Natural killer cell (primary cell): ENCODE data around the gene CACNA1A. TPM values are rescaled to one million over a fixed set of nuclear protein-coding genes. Genes with fewer than 3 reads are reported as not detected.

Experiments used
- ATAC-seq, 3 donors: fragments of 150-1000 bp in 2 of 3; fragments of 200-7000 bp in 1 of 3; cut with Tn5 transposase; 1 replicate in 1 of 3; 2 replicates in 2 of 3; pipeline ENCODE4 v1.10.0; 2021; ENCODE audit warnings: mild to moderate bottlenecking in 2 of 3, moderate library complexity in 2 of 3
- DNase-seq, 2 donors: peaks; one replicate each; pipeline versions ENCODE4 v3.0.0 to v3.0.0-alpha.2; 2013 to 2021; ENCODE audit warnings: mixed read lengths in 1 of 2
- H3K27ac ChIP-seq: one replicate; pipeline ENCODE4 v1.5.1; 2013; ENCODE audit warnings: mild to moderate bottlenecking, low read length
- H3K27me3 ChIP-seq: one replicate; pipeline ENCODE4 v1.6.1; 2013; ENCODE audit warnings: low read length; ENCODE audit not compliant: control insufficient read depth, insufficient read depth
- H3K36me3 ChIP-seq: one replicate; pipeline ENCODE4 v1.6.1; 2013; ENCODE audit warnings: low read length; ENCODE audit not compliant: control insufficient read depth, insufficient read depth
- H3K4me1 ChIP-seq: one replicate; pipeline ENCODE4 v1.6.1; 2013; ENCODE audit warnings: low read length; ENCODE audit not compliant: control insufficient read depth, insufficient read depth
- H3K4me3 ChIP-seq: one replicate; pipeline ENCODE4 v1.5.1; 2013; ENCODE audit warnings: low read length
- H3K9me3 ChIP-seq: one replicate; pipeline ENCODE4 v1.6.1; 2013; ENCODE audit warnings: low read length; ENCODE audit not compliant: control insufficient read depth, insufficient read depth
- H3K27ac Mint-ChIP-seq, 2 donors: one replicate each; pipeline ENCODE4 v1.8.0; 2022; ENCODE audit warnings: mild to moderate bottlenecking in 2 of 2, mixed read lengths in 2 of 2, moderate library complexity in 1 of 2
- H3K27me3 Mint-ChIP-seq, 2 donors: one replicate each; pipeline ENCODE4 v1.8.0; 2022; ENCODE audit warnings: low read depth in 2 of 2, mixed read lengths in 2 of 2
- H3K36me3 Mint-ChIP-seq: one replicate; pipeline ENCODE4 v1.8.0; 2022; ENCODE audit warnings: mixed read lengths
- H3K4me1 Mint-ChIP-seq, 2 donors: one replicate each; pipeline ENCODE4 v1.8.0; 2022; ENCODE audit warnings: mixed read lengths in 2 of 2
- H3K4me3 Mint-ChIP-seq: one replicate; pipeline ENCODE4 v1.8.0; 2022; ENCODE audit warnings: mild to moderate bottlenecking, moderate library complexity, mixed read lengths
- H3K9me3 Mint-ChIP-seq, 2 donors: one replicate each; pipeline ENCODE4 v1.8.0; 2022; ENCODE audit warnings: mixed read lengths in 2 of 2
- CTCF ChIP-seq: fragments of 200-600 bp; IDR thresholded peaks from one replicate; pipeline ENCODE4 v1.8.0; 2022; ENCODE audit warnings: antibody characterized with exemption
- WGBS: methylation state at CpG from one replicate; pipeline ENCODE4 v1.1.7; 2013; ENCODE audit warnings: missing lambda C conversion rate; ENCODE audit not compliant: insufficient coverage; 5-methylcytosine and 5-hydroxymethylcytosine counted together
- intact Hi-C: fragments of 100-400 bp; cut with micrococcal nuclease; formaldehyde crosslinking; loops from one replicate; pipeline ENCODE4 v1.14.2; 2022
- total RNA-seq, 4 donors: library from RNA; stranded (reverse); fragments of 120-200 nt in 1 of 4; gene quantifications; one replicate each; pipeline versions ENCODE4 v1.2.3 to v1.2.4, GENCODE V29; 2013 to 2022

The CACNA1A gene
- total RNA-seq, 3 donors from 2014 or later (not counting 1 experiment from before 2014, with no cell fraction given): 0.59 to 0.85 (median 0.75) TPM

DNA sequence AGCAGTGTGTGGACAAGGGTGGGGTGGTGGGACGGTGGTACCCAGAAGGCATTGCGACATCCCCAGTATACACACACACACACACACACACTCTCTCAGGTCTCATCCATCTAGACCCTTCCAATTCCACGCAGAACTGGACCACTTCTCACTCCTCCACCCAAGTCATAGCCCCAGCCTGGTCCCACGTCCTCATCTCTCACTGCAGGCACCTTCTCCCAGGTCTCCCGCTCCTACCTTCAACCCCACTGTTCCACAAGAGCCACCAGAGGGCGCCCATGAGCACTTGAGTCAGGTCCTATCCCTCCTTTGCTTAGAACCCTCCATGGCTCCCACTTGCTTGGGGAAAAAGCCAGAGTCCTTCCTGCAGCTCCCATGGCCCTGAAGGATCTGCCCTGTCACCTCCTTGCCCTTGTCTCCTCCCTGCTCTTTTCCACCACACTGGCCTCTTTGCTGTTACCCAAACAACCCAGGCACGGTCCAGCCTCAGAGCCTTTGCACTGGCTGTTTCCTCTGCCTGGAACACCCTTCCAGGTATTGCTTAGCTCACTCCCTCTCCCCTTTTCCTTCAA, 293.4 kb downstream of the CACNA1A start:
- H3K36me3 Mint-ChIP-seq: no peaks in the 10 kb centered on the region
- H3K4me1 ChIP-seq: peaks cover 30% of the 10 kb centered on the region
- no peaks in the 10 kb centered on the region for H3K9me3 Mint-ChIP-seq
- H3K27ac Mint-ChIP-seq: peak overlapping the region in 1 of 2 donors; percentile 53
- no peak overlapping the region for H3K4me3 ChIP-seq
- intact Hi-C loops: no loop called here
- WGBS: 63% methylated on average over 7 of the region's 7 CpGs
- peaks cover 17 to 33% of the 10 kb centered on the region in 2 donors for H3K4me1 Mint-ChIP-seq
- no peaks in the 10 kb centered on the region for H3K36me3 ChIP-seq
- peak; percentile 59 to 88 for DNase-seq
- peak in 2 of 3 donors; percentile 48 to 49 for ATAC-seq
- no peak overlapping the region for H3K27ac ChIP-seq
- H3K27me3 ChIP-seq: no peaks in the 10 kb centered on the region
- peak overlapping the region; percentile 8 for H3K4me3 Mint-ChIP-seq
- peak; percentile 59 for TF ChIP-seq CTCF
- H3K9me3 ChIP-seq: no peaks in the 10 kb centered on the region
- no peaks in the 10 kb centered on the region for H3K27me3 Mint-ChIP-seq

GRCh38 chr19:13211426-13212308, 294.6 kb downstream of the CACNA1A start:
- Histone ChIP-seq H3K27ac (no peak overlapping the region), H3K36me3 (no peaks in the 10 kb centered on the region), H3K4me1 (peaks cover 32% of the 10 kb centered on the region), H3K27me3 (no peaks in the 10 kb centered on the region), H3K4me3 (no peak overlapping the region), H3K9me3 (no peaks in the 10 kb centered on the region)
- 92% methylated on average over 15 of the region's 16 CpGs for WGBS
- H3K27ac Mint-ChIP-seq: no peak overlapping the region
- no peaks in the 10 kb centered on the region for H3K36me3 Mint-ChIP-seq
- no peaks in the 10 kb centered on the region for H3K9me3 Mint-ChIP-seq
- no peaks in the 10 kb centered on the region for H3K27me3 Mint-ChIP-seq
- no peak overlapping the region for H3K4me3 Mint-ChIP-seq
- H3K4me1 Mint-ChIP-seq: peaks cover 17 to 33% of the 10 kb centered on the region in 2 donors
- ATAC-seq (no peak), DNase-seq (no peak)
- intact Hi-C loops: no loop called here
- no peak for TF ChIP-seq CTCF

DNA sequence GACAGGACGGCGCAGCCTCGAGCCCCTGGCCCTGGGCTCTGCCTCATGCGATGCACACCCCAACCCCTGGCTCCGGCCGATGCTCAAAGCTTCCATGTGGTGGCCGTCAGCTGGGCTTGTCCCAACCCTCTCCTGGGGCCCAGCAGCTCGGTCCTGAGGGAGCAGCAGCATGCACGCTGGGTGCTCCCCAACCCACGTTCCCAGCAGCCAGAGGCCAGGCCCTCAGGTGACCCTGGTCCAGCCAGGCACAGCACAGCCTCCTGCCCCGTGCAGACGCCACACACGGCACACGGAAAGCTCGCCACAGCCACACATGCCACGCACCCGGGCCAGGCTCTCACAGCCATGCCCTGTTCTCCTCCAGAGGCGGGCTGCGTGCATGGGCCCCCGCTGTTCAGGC, 295.3 kb downstream of the CACNA1A start:
- H3K27ac ChIP-seq: no peak overlapping the region
- H3K9me3 ChIP-seq: no peaks in the 10 kb centered on the region
- Mint-ChIP-seq H3K4me3 (peak overlapping the region; percentile 63), H3K36me3 (no peaks in the 10 kb centered on the region), H3K9me3 (no peaks in the 10 kb centered on the region), H3K27ac (peak overlapping the region in 1 of 2 donors; percentile 10), H3K4me1 (peaks cover 17 to 33% of the 10 kb centered on the region in 2 donors), H3K27me3 (no peaks in the 10 kb centered on the region)
- WGBS: 84% methylated on average over 20 of the region's 20 CpGs
- ATAC-seq (no peak), DNase-seq (no peak)
- H3K4me1 ChIP-seq: peaks cover 28% of the 10 kb centered on the region
- TF ChIP-seq CTCF: no peak
- H3K4me3 ChIP-seq: no peak overlapping the region
- H3K36me3 ChIP-seq: no peaks in the 10 kb centered on the region
- H3K27me3 ChIP-seq: no peaks in the 10 kb centered on the region
- intact Hi-C loops: no loop called here
